ENCODE results near the gene TNK2. TPM values are rescaled to one million over a fixed set of nuclear protein-coding genes. Genes with fewer than 3 reads are reported as not detected.
"Not testable (repeated sequence)": the region's sequence is repeated elsewhere in the genome, so short reads cannot be mapped to it uniquely, and the experiment has no call there.

TNK2 gene
- total RNA-seq, 1 donor from 2014 or later, result 122 TPM

- Mint-ChIP-seq H3K4me1 (ENCODE audit: low read depth) (no peaks in the 10 kb centered on the region), H3K27ac (no peak overlapping the region), H3K36me3 (ENCODE audit: low read depth) (no peaks in the 10 kb centered on the region), H3K4me3 (ENCODE audit: low read depth) (no peak overlapping the region), H3K9me3 (no peaks in the 10 kb centered on the region), H3K27me3 (ENCODE audit: low read depth) (no peaks in the 10 kb centered on the region)
- intact Hi-C loops (cut with micrococcal nuclease), result no loop called here
- no peak for DNase-seq (ENCODE audit: low spot score)
Measured at GRCh38 chr3:195828762-195829161, 79.6 kb downstream of the TNK2 start.

- H3K4me1 Mint-ChIP-seq (ENCODE audit: low read depth), result no peaks in the 10 kb centered on the region
- H3K9me3 Mint-ChIP-seq, result no peaks in the 10 kb centered on the region
- H3K36me3 Mint-ChIP-seq (ENCODE audit: low read depth), result no peaks in the 10 kb centered on the region
- peaks cover 2% of the 10 kb centered on the region for H3K27me3 Mint-ChIP-seq (ENCODE audit: low read depth)
- no peak overlapping the region for H3K27ac Mint-ChIP-seq
- H3K4me3 Mint-ChIP-seq (ENCODE audit: low read depth), result no peak overlapping the region
- DNase-seq (ENCODE audit: low spot score), result no peak
- intact Hi-C loops (cut with micrococcal nuclease), result no loop called here
Measured at GRCh38 chr3:195825857-195826804, 82.2 kb downstream of the TNK2 start.

GRCh38 chr3:195825191-195825588 is 83.2 kb downstream of the TNK2 start:
- Mint-ChIP-seq H3K36me3 (ENCODE audit: low read depth) (no peaks in the 10 kb centered on the region), H3K4me1 (ENCODE audit: low read depth) (no peaks in the 10 kb centered on the region), H3K4me3 (ENCODE audit: low read depth) (no peak overlapping the region), H3K27ac (no peak overlapping the region), H3K27me3 (ENCODE audit: low read depth) (peaks cover 2% of the 10 kb centered on the region), H3K9me3 (no peaks in the 10 kb centered on the region)
- DNase-seq (ENCODE audit: low spot score), result no peak
- intact Hi-C loops (cut with micrococcal nuclease), result no loop called here

- H3K36me3 Mint-ChIP-seq (ENCODE audit: low read depth); H3K4me3 Mint-ChIP-seq (ENCODE audit: low read depth); H3K27me3 Mint-ChIP-seq (ENCODE audit: low read depth); H3K4me1 Mint-ChIP-seq (ENCODE audit: low read depth); DNase-seq (ENCODE audit: low spot score); H3K9me3 Mint-ChIP-seq; intact Hi-C loops (cut with micrococcal nuclease); H3K27ac Mint-ChIP-seq: not testable (repeated sequence)
Measured at GRCh38 chr3:195824425-195825190, 83.7 kb downstream of the TNK2 start.

- intact Hi-C loops (cut with micrococcal nuclease), result no loop called here
- Mint-ChIP-seq H3K27ac (no peak overlapping the region), H3K4me3 (ENCODE audit: low read depth) (no peak overlapping the region), H3K9me3 (no peaks in the 10 kb centered on the region), H3K4me1 (ENCODE audit: low read depth) (no peaks in the 10 kb centered on the region), H3K27me3 (ENCODE audit: low read depth) (peaks cover 2% of the 10 kb centered on the region), H3K36me3 (ENCODE audit: low read depth) (no peaks in the 10 kb centered on the region)
- no peak for DNase-seq (ENCODE audit: low spot score)
Measured at GRCh38 chr3:195823999-195824398, 84.4 kb downstream of the TNK2 start.

DNA sequence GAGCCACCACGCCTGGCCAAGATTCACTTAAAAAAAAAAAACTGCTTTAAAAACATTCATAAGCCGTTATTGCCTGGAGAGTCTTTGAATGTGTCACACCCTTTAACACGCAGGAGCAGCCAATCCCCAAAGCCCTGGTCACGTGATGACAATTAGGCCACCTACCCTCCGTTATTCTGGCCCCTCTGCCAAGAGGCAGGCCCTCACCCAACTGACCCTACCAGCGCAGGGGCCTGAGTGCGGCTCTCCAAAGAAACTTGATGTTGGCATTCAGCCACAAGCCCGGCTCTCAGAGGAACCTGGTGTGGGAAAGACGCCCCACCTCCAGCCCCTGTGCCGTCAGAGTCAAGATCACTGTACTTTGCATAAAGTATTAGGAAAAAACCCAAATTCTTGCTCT is 85.1 kb downstream of the TNK2 start:
- DNase-seq (ENCODE audit: low spot score), result no peak
- no peaks in the 10 kb centered on the region for H3K9me3 Mint-ChIP-seq
- H3K27ac Mint-ChIP-seq, result no peak overlapping the region
- H3K27me3 Mint-ChIP-seq (ENCODE audit: low read depth), result peaks cover 2% of the 10 kb centered on the region
- no peak overlapping the region for H3K4me3 Mint-ChIP-seq (ENCODE audit: low read depth)
- no peaks in the 10 kb centered on the region for H3K4me1 Mint-ChIP-seq (ENCODE audit: low read depth)
- intact Hi-C loops (cut with micrococcal nuclease), result no loop called here
- H3K36me3 Mint-ChIP-seq (ENCODE audit: low read depth), result no peaks in the 10 kb centered on the region

- Mint-ChIP-seq H3K27me3 (ENCODE audit: low read depth) (peaks cover 2% of the 10 kb centered on the region), H3K27ac (no peak overlapping the region), H3K36me3 (ENCODE audit: low read depth) (no peaks in the 10 kb centered on the region), H3K9me3 (no peaks in the 10 kb centered on the region), H3K4me3 (ENCODE audit: low read depth) (no peak overlapping the region), H3K4me1 (ENCODE audit: low read depth) (no peaks in the 10 kb centered on the region)
- DNase-seq (ENCODE audit: low spot score), result no peak
- intact Hi-C loops (cut with micrococcal nuclease), result no loop called here
Measured at GRCh38 chr3:195822131-195822696, 86.1 kb downstream of the TNK2 start.

DNA sequence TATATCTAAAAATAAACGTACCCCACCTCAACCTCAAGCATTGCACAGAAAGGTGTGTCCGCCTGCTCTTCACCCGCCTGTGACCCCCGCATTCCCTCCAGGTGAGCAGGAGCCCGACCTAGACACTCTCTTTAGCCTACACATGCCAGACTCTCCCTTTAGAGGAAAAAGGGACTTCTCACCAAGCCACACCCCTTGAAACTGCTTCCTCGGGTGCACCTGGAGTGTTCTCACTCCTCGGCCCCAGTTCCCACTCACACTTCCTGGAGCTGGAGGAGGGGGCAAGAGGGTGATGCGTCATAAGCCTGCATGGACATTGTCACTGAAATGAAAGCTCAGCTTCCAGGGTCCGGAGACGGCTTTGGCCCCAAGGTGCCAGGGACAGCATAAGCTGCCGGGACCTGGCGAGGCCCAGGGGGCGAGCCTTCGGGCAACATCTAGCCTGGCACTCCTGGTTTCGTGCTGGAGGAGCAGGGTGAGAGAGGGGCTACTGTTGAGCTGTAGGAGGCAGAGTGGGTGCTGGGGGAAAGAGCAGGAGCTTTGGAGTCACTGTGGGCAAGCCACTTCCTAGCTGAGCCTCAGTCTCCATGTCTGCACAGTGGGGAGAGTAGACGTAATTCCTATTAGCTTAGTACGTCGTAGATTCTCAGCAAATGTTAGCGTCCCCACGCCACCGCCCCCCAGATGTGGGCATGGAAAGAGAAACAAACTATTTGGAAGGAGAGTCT is 86.8 kb downstream of the TNK2 start:
- Mint-ChIP-seq H3K4me1 (ENCODE audit: low read depth) (no peaks in the 10 kb centered on the region), H3K9me3 (no peaks in the 10 kb centered on the region), H3K36me3 (ENCODE audit: low read depth) (no peaks in the 10 kb centered on the region), H3K4me3 (ENCODE audit: low read depth) (no peak overlapping the region), H3K27ac (no peak overlapping the region), H3K27me3 (ENCODE audit: low read depth) (peaks cover 2% of the 10 kb centered on the region)
- intact Hi-C loops (cut with micrococcal nuclease), result no loop called here
- DNase-seq (ENCODE audit: low spot score), result no peak

DNA sequence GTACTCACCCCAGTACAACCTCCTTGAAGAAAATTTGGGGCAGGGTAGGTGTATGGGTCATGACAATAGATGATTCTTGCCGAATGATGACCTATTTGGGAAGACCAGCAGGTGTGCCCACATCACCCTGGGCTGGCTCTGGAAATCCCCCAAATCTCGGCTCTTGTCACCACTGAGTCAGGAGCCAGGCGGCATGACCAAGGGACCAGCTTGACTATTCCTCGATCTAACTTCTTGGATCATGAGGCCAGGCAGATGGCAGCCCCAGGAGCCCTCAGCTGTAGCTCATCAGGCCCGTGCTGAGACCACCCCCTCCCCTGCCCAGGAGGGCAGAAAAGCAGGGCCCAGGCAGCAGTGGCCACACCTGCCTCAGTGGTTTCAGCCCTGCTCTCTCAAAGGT is 87.5 kb downstream of the TNK2 start:
- Mint-ChIP-seq H3K4me1 (ENCODE audit: low read depth) (no peaks in the 10 kb centered on the region), H3K27ac (no peak overlapping the region), H3K9me3 (no peaks in the 10 kb centered on the region), H3K36me3 (ENCODE audit: low read depth) (no peaks in the 10 kb centered on the region), H3K27me3 (ENCODE audit: low read depth) (peaks cover 2% of the 10 kb centered on the region), H3K4me3 (ENCODE audit: low read depth) (no peak overlapping the region)
- intact Hi-C loops (cut with micrococcal nuclease), result no loop called here
- DNase-seq (ENCODE audit: low spot score), result no peak

GRCh38 chr3:195820186-195820585 is 88.2 kb downstream of the TNK2 start:
- Mint-ChIP-seq H3K9me3 (no peaks in the 10 kb centered on the region), H3K4me3 (ENCODE audit: low read depth) (no peak overlapping the region), H3K27me3 (ENCODE audit: low read depth) (peaks cover 2% of the 10 kb centered on the region), H3K4me1 (ENCODE audit: low read depth) (no peaks in the 10 kb centered on the region), H3K36me3 (ENCODE audit: low read depth) (no peaks in the 10 kb centered on the region), H3K27ac (no peak overlapping the region)
- intact Hi-C loops (cut with micrococcal nuclease), result no loop called here
- no peak for DNase-seq (ENCODE audit: low spot score)

GRCh38 chr3:195818301-195818700 is 90.0 kb downstream of the TNK2 start:
- DNase-seq (ENCODE audit: low spot score), result no peak
- Mint-ChIP-seq H3K36me3 (ENCODE audit: low read depth) (no peaks in the 10 kb centered on the region), H3K27ac (no peak overlapping the region), H3K4me1 (ENCODE audit: low read depth) (no peaks in the 10 kb centered on the region), H3K27me3 (ENCODE audit: low read depth) (peaks cover 5% of the 10 kb centered on the region), H3K4me3 (ENCODE audit: low read depth) (no peak overlapping the region), H3K9me3 (no peaks in the 10 kb centered on the region)
- intact Hi-C loops (cut with micrococcal nuclease), result no loop called here

- Mint-ChIP-seq H3K4me3 (ENCODE audit: low read depth) (no peak overlapping the region), H3K27me3 (ENCODE audit: low read depth) (peaks cover 5% of the 10 kb centered on the region), H3K27ac (no peak overlapping the region), H3K9me3 (no peaks in the 10 kb centered on the region), H3K36me3 (ENCODE audit: low read depth) (no peaks in the 10 kb centered on the region), H3K4me1 (ENCODE audit: low read depth) (no peaks in the 10 kb centered on the region)
- intact Hi-C loops (cut with micrococcal nuclease), result no loop called here
- no peak for DNase-seq (ENCODE audit: low spot score)
Measured at GRCh38 chr3:195817578-195818135, 90.7 kb downstream of the TNK2 start.
